GM21381 (cell line): ENCODE results near the gene PLCB1.
"Not testable (repeated sequence)": the region's sequence is repeated elsewhere in the genome, so short reads cannot be mapped to it uniquely, and the experiment has no call there.

Experiments used
- ATAC-seq: cut with Tn5 transposase; IDR thresholded peaks from one replicate; pipeline ENCODE4 v1.9.1; 2021; ENCODE audit warnings: mild to moderate bottlenecking, moderate library complexity; ENCODE audit not compliant: unreplicated experiment

The PLCB1 gene

DNA sequence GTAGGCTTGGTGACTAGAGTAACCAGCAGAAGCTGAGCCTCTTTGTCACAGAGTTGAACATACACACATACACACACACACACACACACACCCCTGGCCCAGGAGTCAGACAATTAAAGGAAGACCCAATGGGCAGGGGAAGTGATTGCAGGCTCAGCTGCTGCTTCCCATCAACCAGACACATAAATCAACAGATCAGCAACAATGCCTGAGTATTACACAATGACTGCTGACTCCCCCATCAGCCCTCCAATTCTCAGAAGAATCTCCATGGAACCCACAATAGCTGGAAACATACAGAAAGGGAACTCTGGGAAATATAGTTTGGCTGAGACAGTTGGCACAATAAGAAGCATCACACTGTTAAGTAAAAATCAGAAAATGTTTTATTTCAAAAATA lies 666.4 kb downstream of the PLCB1 start:
- no peak for ATAC-seq

DNA sequence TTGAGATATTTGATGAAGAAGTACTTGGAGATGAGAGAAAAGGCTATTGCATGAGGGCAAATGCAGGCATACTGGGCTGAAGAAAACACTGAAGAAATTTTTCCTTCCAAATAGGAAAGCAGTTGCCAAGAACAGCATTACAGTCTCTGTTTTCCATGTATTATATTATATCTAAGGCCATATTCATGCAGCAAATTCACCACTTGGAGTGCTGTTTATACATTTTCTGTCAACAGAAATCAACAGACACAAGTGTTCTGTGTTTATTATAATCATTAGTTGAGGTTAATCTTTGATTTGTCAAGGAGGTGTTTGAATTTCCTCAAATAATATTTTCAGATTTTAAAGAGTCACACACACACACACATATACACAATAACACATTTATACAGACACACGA lies 668.0 kb downstream of the PLCB1 start:
- ATAC-seq: no peak

DNA sequence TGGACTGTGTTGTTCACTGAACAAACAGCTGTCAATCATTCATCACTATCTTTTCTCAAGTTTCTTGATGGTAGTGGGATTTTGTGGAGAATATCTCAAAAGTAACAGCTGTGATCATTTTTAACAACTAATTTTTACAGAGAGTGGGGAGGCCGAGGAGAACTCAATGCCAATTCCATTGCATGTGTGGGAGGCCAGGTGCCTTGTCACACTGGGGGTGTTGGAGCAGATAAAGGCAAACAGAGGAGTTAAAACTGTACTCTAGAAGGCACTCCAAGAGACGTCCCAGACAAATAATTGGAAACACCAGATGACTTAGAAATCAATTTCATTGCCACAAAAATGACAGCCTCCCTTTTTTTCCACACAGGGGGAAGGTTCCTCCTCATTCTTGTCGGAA lies 669.6 kb downstream of the PLCB1 start:
- no peak for ATAC-seq

DNA sequence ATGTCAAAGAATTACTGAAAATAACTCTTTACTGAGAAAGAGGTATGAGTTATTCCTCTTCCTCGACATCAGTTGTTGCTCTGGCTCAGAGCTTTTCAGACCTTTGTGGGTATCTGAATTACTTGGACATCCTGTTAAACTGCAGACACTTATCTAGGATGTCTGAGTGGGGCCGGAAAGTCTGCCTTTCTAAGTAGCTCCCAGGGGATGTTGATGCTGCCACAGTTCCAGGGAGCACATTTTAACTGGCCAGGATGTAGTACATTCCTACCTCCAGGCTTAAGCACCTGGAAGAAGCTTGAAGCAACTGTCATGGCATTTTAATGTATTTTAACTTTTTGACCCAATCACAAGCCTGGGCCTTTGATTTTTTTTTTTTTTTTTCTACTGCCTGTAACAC lies 671.0 kb downstream of the PLCB1 start:
- ATAC-seq: no peak

DNA sequence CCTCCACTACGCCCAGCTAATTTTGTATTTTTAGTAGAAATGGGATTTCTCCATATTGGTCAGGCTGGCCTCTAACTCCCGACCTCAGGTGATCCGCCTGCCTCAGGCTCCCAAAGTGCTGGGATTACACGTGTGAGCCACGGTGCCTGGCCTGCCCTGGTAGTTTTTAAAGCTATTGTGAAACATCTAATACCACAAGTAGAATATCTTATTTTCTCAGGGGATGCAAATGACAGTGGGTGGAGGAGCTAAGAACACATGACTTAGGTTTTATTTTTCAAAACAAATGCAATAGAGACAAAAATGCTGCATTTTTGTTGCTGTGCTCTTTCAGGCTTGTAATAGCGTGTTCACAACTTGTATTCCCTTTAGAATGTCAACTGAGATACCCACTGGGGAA lies 671.9 kb downstream of the PLCB1 start:
- no peak for ATAC-seq

DNA sequence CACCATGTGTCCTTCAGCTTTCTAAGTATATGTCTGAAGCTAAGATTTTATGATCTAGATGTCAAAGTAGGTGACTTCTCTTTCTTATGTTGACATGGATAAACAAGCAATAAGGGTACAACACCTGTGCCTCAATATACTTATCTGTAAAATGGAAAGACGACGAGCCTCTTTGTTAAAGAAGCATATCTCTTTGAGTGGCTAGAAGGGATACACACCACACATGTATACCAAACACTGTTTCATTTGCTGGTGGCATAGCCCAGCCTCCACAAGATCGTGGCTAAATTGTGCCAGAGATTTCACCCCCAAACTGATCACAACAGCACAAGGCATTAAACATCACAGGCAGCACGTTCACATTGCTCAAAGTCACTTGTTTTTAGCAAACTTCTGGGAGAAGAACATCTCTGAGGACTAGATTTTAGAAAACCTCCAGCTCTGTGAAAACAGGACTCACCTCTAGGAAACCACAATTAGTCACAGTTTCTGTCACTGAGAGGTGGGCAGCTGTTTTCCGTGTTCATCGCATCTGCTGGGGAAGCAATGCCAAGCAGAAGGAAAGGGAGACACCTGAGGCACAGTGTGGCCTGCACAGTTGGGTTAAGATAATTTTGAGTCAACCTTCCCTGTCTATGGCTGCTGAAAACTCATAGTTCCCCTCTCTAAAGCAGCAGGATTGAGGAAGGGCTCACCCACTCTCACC lies 673.8 kb downstream of the PLCB1 start:
- no peak for ATAC-seq

DNA sequence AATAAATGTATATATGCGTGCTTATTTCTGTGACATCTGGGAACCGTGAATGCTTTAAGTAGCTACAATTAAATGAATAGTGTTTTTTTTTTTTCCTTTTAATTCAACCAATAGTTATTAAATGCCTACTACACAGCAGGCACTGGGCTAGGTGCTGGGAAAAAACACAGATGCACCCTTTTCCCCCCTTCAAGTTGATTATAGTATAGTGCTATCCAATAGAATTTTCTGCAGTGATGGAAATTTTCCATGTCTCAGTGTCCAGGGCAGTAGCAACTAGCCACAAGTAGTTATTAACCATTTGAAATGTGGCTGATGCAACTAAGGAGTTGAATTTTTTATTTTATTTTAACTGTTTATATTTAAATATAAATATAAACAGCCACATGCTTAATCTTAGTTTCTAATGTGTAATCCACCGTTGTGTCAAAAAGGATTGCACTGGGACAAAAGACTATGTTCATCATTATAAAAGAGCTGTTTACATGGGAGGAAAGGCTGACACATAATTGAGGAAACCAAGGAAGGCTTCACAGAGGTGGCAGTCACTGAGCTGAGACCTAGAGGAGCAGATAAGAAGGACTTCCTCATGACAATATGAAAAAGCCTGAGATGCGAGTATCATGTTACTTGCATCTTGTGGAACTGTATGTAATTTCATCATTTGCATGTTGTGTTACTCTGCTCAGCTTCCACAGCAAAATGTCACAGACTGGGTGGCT lies 675.6 kb downstream of the PLCB1 start:
- ATAC-seq: no peak

DNA sequence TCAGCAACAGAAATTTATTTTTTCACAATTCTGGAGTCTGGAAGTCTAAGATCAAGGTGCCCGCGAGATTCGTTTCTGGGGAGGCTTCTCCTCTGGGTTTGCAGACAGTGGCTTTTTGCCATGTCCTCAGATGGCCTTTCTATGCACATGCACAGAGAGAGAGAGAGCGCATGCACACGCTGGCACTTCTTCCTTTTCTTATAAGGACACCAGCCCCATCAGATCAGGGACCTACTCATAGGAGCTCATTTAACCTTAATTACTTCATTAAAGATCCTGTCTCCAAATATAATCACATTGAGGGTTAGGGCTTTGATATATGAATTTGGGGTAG lies 676.1 kb downstream of the PLCB1 start:
- no peak for ATAC-seq

DNA sequence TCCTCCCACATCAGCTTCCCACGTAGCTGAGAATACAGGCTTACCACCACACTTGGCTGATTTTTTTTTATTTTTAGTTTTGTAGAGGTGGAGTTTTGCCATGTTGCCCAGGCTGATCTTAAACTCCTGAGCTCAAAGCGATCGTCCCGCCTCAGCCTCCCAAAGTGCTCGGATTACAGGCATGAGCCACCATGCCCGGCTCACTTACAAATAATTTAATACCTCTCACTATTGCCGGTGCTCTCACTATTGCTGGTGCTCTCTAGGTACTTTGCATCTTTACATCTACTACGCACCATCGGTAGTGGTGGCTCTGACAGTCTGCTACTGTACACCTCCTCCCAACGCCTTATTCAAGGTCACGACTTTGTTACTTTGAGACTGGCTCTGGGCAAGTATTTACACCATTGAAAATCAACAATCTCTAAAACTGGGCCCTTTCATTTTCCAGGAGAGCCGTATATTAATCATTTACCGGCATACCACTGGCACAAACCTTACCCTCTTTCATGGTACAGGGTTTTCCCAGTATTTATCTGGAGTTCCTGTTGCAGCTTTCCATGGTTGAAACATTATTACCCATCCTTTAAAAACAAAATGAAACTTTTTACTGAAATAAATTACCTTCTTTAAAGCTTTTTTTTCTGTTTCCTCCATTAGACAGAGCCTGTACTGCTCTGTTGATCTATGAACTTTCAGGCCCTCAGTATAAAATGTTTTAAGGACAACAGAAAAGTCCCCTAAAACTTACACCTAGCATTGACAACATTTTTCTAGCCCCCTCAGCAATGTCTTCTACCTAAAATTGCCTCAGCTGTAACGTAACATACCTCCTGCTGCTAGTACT lies 677.3 kb downstream of the PLCB1 start:
- no peak for ATAC-seq

DNA sequence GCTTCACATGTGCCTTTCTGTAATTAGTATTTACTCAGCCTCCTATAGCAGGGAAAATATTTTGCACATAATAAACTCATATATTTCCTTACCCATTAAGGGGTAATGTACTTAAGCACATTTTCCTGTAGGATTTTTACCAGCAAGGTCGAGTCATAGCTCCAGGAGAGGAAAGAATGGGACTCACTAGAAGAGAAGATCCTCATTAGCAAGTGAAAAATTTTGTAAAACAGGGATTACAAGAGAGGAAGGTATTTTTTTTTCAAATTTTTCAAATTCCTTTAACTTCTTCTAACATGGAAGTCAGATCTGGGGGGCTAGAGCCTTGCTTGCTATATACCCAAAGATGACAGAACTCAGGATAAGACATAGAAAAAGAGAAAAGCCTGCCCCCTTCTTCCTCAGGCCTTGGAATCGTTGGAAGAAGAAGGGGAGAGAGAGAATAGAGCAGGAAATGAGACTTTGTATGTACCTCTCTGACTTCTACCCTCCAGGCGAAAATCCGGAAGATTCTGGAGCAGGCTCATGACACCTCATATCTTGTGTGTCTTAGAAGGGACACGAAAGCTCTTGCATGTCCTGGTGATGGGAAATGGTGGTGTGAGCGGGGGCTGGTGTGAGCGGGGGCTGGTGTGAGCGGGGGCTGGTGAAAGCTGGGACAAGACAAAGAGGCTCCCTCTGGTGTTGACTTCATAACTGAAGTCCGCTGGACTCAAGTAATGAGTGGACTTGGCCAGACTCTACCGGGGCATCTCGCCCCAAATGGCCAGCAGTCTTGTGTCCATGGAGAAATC lies 679.9 kb downstream of the PLCB1 start:
- ATAC-seq: no peak

DNA sequence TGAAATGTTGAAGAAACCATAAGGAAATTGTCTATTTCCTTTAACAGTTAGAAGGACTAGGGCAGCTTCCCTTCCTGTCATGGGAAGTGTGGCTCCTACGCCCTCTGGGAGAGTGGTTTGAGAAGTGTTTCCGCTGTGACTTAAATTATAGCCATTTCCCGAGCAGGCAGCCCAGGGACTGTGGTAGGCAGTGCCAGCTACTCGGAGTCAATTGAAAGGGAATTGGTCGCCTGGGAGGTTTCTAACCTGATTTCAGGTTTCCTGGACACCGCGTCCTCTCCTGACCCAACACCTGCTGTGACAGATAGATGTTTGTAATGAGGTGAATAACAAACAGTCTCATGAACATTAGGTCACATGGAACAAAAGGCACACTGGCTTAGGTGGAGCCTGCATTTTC lies 680.8 kb downstream of the PLCB1 start:
- no peak for ATAC-seq

DNA sequence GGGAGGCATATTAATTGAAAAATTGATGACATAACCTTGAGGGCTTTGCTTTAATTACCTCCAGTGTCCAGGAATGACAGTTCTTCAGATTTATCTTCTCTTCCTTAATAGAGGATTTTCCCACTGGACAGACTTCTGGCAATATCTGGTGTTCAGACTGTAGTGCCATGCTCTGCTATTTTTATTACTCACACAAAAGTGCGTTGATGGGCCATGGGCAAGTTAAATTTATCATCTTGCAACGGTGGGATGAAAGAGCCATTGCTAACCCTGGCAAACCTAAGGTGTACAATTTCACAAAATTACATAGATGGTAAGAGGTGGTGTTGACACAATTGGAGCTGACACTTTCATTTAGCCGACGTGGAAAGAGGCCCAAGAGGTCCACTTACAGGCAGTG lies 683.1 kb downstream of the PLCB1 start:
- no peak for ATAC-seq

DNA sequence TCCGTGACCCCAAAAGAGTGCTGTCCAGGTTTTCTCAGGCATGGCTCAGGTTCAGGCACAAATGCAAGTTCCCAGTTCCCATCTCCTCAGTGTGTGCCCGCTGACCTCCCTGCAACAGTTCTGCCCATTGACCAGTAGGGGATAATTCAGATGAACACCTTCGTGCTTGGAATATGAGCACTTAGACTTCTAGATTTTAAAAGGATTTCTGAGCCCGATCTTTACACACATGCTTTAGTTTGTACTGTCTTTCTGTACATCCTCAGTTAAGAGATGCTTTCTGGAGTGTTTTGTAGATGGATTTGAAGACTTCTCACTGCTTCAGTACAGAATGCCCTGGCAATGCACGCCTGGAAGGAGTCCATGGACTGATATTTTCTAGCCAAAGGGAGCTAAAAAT lies 697.2 kb downstream of the PLCB1 start:
- no peak for ATAC-seq

DNA sequence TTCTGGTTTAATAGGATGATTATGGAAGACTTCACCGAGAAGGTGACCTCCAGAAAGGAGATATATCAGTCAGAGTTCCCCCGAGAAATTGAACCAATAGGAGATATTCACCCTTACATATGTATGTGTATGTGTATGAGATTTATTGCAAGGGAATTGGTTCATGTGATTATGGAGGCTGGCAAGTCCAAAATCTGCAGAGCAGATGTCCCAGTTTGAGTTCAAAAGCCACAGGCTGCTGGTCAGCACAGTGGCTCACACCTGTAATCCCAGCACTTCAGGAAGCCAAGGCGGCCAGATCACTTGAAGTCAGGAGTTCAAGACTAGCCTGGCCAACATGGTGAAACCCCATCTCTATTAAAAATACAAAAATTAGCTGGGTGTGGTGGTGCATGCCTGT lies 702.2 kb downstream of the PLCB1 start:
- not testable (repeated sequence) for ATAC-seq

DNA sequence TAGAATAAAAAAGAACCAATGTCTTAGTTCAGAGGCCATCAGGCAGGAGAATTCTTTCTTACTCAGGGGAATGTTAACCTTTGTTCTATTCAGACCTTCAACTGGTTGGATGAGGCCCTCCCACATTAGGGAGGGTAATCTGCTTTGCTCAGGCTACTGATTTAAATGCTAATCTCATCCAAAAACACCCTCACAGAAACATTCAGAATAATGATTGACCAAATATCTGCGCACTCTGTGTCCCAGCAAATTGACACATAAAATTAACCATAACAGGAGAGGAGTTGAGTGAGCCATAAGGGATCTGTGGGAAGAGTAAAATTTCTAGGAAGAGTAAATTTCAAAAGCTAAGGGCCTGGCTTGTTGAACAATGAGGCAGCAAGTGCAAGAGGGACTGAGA lies 702.8 kb downstream of the PLCB1 start:
- no peak for ATAC-seq

DNA sequence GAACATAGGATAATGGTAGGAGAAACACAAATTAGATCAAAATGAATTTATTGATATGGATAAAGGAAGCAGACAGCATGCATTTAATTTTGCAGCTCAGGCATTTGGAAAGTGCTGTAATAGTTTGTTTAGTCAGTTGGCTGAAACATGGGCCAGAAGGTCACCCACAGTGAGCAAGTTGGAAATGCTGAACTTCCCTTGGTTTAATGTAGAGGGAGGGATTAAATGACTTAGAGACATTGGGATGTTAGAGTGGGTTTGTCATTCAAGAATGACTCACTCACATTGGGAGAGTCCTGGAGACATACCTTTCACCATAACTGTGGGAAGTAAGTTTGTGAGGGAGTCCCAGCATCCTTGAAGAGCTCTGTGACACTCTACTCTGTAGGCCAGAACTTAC lies 705.3 kb downstream of the PLCB1 start:
- ATAC-seq: no peak

DNA sequence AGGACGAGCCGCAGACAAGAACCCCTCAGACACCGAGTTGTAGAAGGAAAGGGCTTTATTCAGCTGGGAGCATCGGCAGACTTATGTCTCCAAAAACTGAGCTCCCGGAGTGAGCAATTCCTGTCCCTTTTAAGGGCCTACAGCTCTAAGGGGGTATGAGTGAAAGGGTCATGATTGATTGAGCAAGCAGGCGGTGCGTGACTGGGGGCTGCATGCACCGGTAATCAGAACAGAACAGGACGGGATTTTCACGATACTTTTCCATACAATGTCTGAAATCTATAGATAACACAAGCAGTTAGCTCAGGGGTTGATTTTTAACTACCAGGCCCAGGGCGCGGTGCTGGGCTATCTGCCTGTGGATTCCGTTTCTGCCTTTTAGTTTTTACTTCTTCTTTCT lies 710.5 kb downstream of the PLCB1 start:
- ATAC-seq: no peak

DNA sequence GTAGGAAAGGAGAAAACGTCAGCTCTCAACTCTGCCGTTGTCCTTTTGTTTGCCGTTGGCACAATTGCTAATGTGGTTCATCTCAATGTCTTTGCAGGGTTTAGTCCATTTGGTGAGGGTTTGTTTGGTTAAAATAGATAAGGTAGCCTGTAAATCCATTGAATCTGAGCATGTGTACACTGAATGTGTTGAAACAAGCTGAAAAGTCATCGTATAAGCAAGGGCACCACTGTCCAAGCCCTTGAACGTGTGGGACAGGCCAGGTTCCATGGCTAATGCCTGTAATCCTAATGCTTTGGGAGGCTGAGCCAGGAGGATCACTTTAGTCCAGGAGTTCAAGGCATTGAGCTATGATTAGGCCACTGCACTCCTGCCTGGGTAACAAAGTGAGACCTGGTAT lies 712.1 kb downstream of the PLCB1 start:
- ATAC-seq: no peak

DNA sequence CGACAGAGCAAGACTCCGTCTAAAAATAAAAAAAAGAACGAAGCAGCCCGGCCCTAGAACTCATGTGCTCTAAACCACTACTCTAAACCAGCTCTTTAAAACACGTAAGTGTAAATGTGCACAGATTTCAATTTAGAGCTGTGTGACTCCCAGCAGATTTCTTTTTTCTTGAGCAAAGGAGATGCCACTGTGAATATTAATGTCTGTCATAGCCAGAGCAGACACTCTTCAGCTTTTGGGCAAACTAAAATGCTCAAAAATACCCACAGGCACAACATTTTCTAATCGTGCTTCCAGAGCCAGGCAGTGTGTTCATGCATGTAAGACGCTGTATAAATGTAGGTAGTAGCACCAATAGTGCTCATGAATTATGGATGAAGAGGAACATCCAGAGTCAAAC lies 717.9 kb downstream of the PLCB1 start:
- ATAC-seq: no peak

DNA sequence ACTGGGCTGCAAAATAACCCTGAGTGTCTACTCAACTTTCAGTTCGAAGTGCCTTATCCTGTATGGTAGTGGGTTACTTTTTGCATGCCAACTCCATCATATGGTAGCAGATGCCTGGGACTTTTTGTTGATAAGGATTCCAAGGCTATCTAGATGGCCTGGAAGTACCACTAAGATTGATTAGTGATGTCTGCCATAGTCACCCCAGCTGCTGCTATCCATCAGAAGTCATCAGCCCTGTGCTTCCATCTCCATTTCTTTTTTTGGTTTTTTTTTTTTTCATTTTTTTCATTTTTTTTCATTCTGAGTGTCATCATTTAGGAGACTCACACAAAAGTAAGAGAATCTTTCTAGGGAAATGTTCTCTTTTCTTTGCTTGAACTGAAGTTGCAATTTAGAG lies 719.4 kb downstream of the PLCB1 start:
- ATAC-seq: no peak

DNA sequence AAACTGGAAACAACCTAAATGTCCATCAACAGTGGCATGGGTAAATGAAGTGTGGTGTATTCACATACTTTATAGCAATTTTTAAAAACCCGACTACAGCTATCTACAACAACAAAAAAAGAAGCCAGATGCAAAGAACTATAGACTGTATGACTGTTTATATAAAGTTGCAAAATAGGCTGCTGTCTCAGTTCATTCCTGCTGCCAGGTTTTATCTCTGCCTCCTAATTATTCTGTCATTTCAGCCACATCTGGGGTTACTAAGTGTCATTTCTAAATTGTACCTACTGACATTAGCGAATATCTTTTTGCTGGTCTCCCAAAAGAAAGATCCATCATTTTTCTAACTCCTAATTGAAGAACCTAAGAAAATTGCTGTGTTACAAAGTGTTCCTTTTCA lies 719.9 kb downstream of the PLCB1 start:
- not testable (repeated sequence) for ATAC-seq
